ENCODE data around the gene KRT85. TPM values are rescaled to one million over a fixed set of nuclear protein-coding genes. Genes with fewer than 3 reads are reported as not detected.

The KRT85 gene
- total and polyA plus RNA-seq, 2 of the 4 experiments (the other 2 are of a cell fraction): not detected

GRCh38 chr12:52313926-52314325 lies 53.4 kb downstream of the KRT85 start:
- no peaks in the 10 kb centered on the region for H3K4me1 ChIP-seq (ENCODE audit: control insufficient read depth, insufficient read depth, low read length)

More at GRCh38 chr12:52313926-52314325, 53.4 kb downstream of the KRT85 start:
- no peak overlapping the region for H2AK5ac ChIP-seq (ENCODE audit: low read depth, low read length)
- H2BK15ac ChIP-seq (ENCODE audit: low read depth, low read length): no peak overlapping the region
- H3K27ac ChIP-seq (ENCODE audit: insufficient read depth, low read length): no peak overlapping the region
- no peak for TF ChIP-seq SMC3 (IDR thresholded peaks at IDR 0.05; ENCODE audit: low read depth, low read length)
- TF ChIP-seq CEBPB (IDR thresholded peaks at IDR 0.05; ENCODE audit: low read depth, low read length): no peak
- no peak for TF ChIP-seq BHLHE40 (IDR thresholded peaks at IDR 0.05; ENCODE audit: low read depth, low read length)
- no peak for TF ChIP-seq MXI1 (IDR thresholded peaks at IDR 0.05; ENCODE audit: borderline replicate concordance, low read depth, low read length)
- TF ChIP-seq FOS (IDR thresholded peaks at IDR 0.05; ENCODE audit: low read depth, low read length): no peak
- no peak for TF ChIP-seq NFE2L2 (IDR thresholded peaks at IDR 0.05; ENCODE audit: low read depth, low read length)
- TF ChIP-seq RFX5 (IDR thresholded peaks at IDR 0.05; ENCODE audit: low read depth, low read length): no peak
- TF ChIP-seq ELK1 (IDR thresholded peaks at IDR 0.05; ENCODE audit: borderline replicate concordance, low read depth, low read length): no peak
- no peak for TF ChIP-seq CHD1 (IDR thresholded peaks at IDR 0.05; ENCODE audit: low read depth, low read length)
- TF ChIP-seq CTCF (conservative IDR thresholded peaks at IDR 0.05; ENCODE audit: low read depth, low read length): no peak
- TF ChIP-seq RAD21 (IDR thresholded peaks at IDR 0.05; ENCODE audit: low read length): no peak
- TF ChIP-seq MAZ (IDR thresholded peaks at IDR 0.05; ENCODE audit: borderline replicate concordance, low read depth, low read length): no peak
- no peak for TF ChIP-seq POLR2A (IDR thresholded peaks at IDR 0.05; ENCODE audit: low read depth, low read length)
- no peak for TF ChIP-seq RCOR1 (IDR thresholded peaks at IDR 0.05; ENCODE audit: insufficient replicate concordance, low read length)
- no peak for TF ChIP-seq MAFK (IDR thresholded peaks at IDR 0.05; ENCODE audit: low read depth, low read length)
- no peak overlapping the region; the same call in 1 of the 2 replicates for H3K23ac ChIP-seq (ENCODE audit: low read depth, low read length)
- H4K8ac ChIP-seq (ENCODE audit: low read depth in 2 of 2, low read length in 2 of 2): no peak overlapping the region
- H3K4me3 ChIP-seq (ENCODE audit: insufficient read depth, low read depth, low read length): no peak overlapping the region
- no peak overlapping the region for H4K91ac ChIP-seq (ENCODE audit: insufficient read depth, low read depth, low read length)
- H3K9me1 ChIP-seq (ENCODE audit: insufficient read depth, low read length): no peaks in the 10 kb centered on the region; the same call in 1 of the 2 replicates
- no peak overlapping the region for H2BK5ac ChIP-seq (ENCODE audit: low read depth, low read length, poor library complexity, severe bottlenecking)
- in situ Hi-C loops (cut with MboI; ENCODE audit: low sequenced_read_pairs) (no loop called here), intact Hi-C loops (cut with micrococcal nuclease) (no loop called here), dilution Hi-C loops (cut with HindIII; ENCODE audit: low sequenced_read_pairs, unreplicated experiment) (no loop called here)
- H3K56ac ChIP-seq (ENCODE audit: extremely low read depth, insufficient read depth, low read length): no peak overlapping the region
- POLR2A ChIA-PET (ENCODE audit: unreplicated experiment): no interaction called here
- H3K27me3 ChIP-seq (ENCODE audit: control insufficient read depth, insufficient read depth, low read length): peaks cover 67% of the 10 kb centered on the region
- no peaks in the 10 kb centered on the region for H3K36me3 ChIP-seq (ENCODE audit: control insufficient read depth, insufficient read depth, low read length)
- no peak overlapping the region for H3K18ac ChIP-seq (ENCODE audit: low read depth, low read length)
- H3K4ac ChIP-seq (ENCODE audit: low read depth, low read length): no peak overlapping the region
- no peaks in the 10 kb centered on the region for H3K79me1 ChIP-seq (ENCODE audit: low read depth in 1 of 2, low read length in 2 of 2)
- no peaks in the 10 kb centered on the region for H4K20me1 ChIP-seq (ENCODE audit: insufficient read depth, low read length)
- no peak for DNase-seq
- no peak overlapping the region for H3K4me2 ChIP-seq (ENCODE audit: low read depth, low read length)
- H3K9ac ChIP-seq (ENCODE audit: low read depth, low read length): no peak overlapping the region
- H3K14ac ChIP-seq (replicated peaks; ENCODE audit: low read depth, low read length): no peak overlapping the region
- no peak overlapping the region for H4K5ac ChIP-seq (ENCODE audit: low read depth, low read length)
- H2AFZ ChIP-seq (replicated peaks; ENCODE audit: low read length, poor library complexity): no peak overlapping the region
- no peak overlapping the region for H2BK120ac ChIP-seq (ENCODE audit: low read depth, low read length)
- 56% methylated on average over 4 of the region's 9 CpGs; no CpG with 5 or more reads in 1 of the 2 experiments for WGBS, 2 experiments (ENCODE audit: extremely low coverage in 2 of 2, insufficient read length in 1 of 2)
- no peak overlapping the region for H2BK20ac ChIP-seq (ENCODE audit: low read depth, low read length)
- H2AK9ac ChIP-seq (replicated peaks; ENCODE audit: low read depth, low read length, poor library complexity): no peak overlapping the region
- ATAC-seq (ENCODE audit: low read depth): no peak
- CTCF ChIA-PET: no interaction called here
- BruUV-seq (replicated peaks): no TSS peak
- no peaks in the 10 kb centered on the region for H3K9me3 ChIP-seq (ENCODE audit: control insufficient read depth, insufficient read depth, low read length)
